HG02571 (cell line): Measurements from ENCODE around the gene ERBB4.

Experiments
- ATAC-seq: cut with Tn5 transposase; IDR thresholded peaks from one replicate; pipeline ENCODE4 v1.9.1; 2021; ENCODE audit warnings: mild to moderate bottlenecking, moderate library complexity; ENCODE audit not compliant: unreplicated experiment

The ERBB4 gene

DNA sequence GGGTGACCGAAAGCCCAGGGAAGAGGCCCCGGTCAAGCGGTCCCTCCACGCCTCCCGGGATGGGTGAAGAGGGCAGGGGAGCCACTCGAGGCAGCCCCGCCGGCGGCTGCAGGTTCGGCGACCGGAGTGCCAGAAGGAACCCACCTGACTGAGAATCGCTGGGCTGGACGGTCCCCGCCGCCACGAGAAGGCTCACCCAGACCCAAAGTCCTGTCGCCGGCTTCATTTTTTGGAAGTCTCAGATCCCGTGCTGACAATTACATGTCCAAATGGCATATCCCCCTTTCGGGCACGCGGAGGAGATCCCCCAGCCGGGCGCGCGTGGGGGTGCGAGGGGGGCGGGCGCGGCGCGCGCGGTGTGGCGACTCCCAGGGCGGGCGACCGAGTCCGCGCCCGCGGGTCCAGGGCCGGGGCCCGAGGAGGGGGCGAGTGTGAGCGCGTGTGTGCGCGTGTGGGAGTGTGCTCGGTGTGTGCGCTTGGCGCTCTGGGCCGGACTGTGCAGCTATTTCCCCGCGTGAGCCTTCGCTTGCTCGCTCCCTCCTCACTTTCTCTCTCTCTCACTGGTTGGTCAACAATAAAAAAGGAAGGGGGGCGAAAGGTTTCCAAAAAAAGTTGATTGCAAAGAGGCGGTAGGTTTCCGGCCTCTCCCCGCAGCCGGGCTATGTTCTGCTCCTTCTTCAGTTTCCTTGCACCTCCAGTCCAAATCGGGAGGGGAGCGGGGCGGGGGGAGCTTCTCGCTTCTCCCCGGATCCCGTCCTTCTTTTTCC lies at the start of gene ERBB4:
ERBB4 (minus strand) TSS at position 498 of the 767 bp plus-strand sequence; CDS start at position 226, 272 bp downstream.
- ATAC-seq: no peak

DNA sequence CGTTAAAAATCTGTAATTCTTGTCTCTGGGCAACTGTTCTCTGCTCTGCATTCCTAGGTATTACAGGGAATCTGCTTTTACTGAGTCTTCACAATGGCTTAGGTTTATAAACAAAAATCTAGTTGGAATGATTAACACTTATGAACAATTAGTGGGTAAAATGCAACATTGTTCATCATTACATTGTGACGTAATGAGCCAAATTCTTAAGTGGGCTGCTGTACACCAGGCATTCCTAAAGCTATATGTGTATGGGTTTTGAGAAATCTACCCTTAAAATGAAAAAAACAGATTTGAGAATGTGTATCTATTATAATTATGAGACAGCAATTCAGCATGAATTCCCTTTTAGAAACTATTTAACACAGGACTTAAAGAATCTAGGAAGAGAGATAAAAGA lies 41.5 kb upstream of the ERBB4 start:
- ATAC-seq: no peak

DNA sequence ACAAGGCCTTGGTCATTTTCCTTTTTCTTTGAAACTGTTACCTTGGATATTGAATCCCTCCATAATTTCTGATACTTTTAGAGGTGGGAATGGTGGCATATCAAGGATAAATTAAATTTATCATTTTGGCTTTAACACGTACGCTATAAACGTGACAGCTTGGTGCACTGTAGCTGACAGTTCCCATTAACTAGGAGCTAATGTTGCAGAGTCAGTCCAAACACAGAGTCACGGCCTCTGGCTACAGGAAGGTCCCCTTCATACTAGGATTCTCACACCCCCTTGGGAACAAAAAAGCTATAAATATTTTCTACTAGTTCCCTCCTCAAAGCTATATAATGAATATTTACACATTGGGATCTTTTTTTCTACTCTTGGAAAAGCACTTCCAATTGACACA lies 17.7 kb upstream of the ERBB4 start:
- no peak for ATAC-seq

DNA sequence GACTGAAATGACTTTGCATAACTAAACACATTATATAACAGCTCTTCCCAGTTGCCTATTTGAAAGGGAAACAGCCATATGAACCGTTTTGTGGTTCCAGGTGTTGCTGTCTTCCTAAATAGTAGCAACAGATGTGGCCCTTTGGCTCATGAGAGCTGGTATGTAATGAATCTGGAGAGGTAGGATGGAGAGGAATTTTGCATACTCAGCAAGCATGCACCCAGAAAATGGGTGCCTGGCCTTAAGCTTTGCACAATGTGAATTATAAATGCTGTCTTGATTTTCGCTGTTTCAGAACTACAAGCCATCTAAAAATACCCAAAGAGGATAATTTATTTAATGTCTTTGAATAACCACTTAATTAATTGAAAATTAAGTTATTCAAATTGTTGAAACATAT lies 15.6 kb upstream of the ERBB4 start:
- ATAC-seq: no peak

DNA sequence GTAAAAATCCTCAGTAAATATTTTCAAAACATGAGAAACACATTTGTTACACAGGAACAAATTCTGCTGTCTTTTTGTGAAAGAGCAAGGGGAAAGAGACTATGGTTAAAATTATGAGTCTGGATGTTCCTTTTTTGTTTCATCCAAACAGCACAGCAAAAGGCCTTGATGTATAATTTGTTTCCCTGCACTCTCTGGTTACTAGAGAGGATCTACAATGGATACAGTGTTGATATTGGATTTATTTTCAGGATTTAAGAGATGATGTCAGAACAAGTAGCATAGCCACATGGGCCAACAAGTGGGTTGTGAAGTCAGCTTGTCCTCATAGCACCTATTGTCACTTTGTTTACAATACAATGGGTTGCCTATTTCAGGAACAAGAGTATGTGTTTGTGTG lies 11.3 kb upstream of the ERBB4 start:
- no peak for ATAC-seq

DNA sequence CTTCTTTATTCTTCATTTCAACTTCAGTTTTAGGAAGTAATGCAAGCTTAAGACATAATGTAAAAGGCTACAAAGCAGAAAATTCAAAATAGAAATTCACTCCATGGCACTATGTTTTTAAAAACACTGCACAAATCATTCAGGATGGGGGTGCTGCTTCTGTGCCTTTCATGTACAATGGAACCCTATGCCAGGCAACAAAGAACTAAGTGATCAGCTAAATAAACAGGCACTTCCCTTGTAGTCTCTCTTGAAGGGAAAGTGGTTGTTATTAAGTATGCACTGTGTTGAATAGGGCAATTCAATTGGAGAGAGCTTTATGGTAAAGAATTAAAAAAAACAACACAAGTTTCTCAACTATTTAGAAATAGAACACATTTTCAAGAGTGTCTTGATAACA lies 10.9 kb upstream of the ERBB4 start:
- ATAC-seq: no peak

DNA sequence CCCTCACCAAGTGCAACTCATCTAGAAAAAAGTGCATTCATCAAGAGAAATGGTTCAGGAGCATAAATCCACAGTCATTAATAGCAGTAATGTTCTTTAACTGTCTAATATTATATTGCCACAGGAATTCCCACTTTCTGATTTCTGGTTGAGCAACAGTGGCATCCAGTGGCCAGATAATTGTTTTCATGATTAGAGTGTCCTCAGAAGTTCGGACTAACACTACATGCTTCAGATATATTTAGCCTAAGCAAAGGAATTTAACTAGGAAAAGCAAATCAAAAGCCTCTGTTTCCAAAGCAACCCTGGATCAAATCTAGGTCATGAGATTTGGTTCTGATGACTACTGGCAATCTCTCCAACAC lies 9.8 kb upstream of the ERBB4 start:
- no peak for ATAC-seq

DNA sequence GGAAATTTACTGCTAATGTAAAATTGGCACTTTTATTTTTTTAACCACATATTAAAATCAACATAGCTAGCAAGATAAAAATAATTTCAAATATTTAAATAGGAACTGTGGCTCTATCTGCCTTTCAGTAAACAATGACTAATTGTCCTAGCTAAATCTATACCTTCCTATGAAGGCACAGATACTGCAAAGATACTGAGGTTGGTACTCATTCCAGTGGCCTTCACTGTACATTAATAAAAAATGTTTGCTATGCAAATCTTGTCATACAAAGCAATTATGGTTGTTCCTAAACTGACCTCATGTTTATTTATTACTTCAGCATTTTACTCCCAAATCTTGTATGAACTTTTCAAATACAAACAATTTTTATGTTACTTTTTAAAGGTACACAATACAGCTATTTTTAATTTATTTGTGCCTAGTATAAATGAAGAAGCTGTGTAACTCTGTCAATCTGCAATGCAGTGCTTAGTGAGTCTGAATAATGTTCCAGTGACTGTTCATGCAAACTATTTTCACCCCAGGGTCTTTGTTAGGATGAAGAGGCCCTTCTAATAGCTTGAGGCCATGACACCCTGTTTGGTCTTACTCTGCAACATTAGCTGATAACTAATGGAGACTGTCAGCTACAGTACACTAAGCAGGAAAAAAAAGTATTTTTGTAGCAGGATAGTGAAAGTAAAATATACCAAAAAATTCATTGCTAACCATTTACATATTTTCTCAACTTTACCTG lies 9.3 kb upstream of the ERBB4 start:
- no peak for ATAC-seq

DNA sequence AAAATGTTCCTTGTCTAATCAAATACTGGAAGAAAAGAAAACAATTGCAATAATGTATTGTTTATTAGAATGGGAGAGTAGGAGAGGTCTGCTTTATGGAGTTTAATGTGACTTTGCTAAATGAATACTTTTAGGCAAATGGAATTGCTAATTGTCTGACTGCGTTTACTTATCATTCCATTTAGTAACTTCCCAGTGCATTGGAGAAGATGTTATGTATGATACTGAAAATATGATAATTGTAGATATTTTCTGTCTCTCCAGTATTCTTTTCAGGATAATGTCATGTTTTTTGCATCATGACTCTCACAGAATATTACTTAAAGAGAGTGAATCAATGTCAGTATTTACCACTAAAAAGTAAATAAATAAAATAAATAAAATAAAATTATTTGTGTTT lies 8.1 kb upstream of the ERBB4 start:
- no peak for ATAC-seq

DNA sequence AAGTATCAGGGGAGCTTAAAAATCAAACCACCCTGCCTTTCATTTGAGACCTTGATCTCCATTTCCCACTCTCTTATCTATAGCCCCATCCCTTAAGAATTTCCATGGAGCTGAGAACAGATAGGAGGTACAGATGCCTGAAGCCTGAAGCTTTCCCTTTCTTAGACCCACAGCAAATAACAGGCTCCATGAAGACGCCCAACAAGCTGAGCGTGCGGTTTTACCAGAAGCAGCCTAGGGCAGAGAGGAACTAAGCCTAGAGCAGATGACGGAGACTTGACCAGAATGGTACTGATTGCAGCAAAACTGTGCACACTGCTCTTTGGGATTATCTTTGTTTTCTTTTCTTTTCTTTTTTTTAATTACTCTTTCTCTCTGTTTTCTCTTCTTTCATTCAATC lies 1.7 kb upstream of the ERBB4 start:
- no peak for ATAC-seq

DNA sequence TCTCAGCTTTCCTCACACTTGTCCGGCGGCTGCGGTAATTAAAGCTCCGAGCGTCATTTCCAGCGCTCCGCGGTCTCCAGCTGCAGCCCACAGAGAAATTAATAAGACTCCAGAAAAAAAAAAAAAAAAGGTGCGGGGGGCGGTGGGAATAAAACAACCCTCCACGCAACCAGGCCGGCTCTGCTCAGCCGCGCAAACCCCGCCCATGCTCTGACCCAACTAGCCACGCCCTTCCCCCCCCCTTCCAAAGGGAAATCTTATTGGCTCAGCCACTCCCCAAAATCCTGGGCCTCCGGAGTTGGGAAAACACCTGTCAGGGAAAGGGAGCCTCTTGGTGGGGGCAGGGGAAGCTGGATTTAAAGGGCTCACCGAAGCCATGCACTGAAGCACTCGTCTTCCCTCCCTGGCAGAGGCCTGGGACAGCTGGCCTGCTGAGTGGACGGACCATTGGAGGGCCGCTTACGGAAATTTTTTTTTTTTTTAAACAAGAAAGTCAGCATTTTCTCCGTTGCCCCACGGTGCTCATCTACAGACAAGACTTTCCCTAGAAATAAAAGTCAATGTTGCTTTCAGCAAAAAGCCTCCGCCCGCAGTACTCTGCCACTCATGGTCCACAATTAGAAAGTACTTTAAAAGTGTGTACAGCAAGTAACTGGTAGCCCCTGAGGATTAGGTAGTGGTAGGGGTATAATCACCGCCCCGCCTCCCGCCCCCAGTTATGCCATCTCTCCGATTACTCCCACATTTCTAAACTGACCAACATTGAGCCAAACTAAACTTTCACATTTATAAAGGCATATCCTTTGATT lies 674 bp upstream of the ERBB4 start:
- no peak for ATAC-seq

DNA sequence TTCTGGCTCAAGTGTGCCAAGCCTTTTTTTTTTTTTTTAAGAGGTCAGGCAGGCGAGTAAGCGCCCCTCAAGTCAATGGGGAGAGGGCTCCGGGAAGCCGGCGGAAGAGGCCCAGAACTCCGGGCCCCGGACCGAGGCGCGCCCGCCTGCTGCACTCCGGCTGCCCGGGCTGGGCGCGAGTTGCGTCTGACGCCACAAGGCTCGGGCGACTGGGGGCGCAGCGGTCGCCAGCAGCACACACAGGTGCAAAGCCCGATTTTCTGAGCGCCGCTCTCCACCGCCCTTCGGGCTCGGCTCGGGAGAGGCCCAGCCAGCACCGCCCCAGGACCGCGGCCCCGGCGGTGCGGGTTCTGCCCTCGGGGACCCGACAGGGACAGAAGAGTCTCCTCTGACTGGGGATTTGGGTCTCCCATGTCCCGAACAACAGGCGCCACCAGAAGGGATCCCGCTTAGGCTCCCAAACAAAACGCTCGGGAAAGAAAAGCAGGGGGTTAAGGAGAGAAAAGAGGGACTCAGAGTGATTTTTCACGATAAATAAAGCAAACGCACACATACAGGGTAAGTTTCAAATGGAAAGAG lies 787 bp downstream of the ERBB4 start:
- ATAC-seq: no peak

DNA sequence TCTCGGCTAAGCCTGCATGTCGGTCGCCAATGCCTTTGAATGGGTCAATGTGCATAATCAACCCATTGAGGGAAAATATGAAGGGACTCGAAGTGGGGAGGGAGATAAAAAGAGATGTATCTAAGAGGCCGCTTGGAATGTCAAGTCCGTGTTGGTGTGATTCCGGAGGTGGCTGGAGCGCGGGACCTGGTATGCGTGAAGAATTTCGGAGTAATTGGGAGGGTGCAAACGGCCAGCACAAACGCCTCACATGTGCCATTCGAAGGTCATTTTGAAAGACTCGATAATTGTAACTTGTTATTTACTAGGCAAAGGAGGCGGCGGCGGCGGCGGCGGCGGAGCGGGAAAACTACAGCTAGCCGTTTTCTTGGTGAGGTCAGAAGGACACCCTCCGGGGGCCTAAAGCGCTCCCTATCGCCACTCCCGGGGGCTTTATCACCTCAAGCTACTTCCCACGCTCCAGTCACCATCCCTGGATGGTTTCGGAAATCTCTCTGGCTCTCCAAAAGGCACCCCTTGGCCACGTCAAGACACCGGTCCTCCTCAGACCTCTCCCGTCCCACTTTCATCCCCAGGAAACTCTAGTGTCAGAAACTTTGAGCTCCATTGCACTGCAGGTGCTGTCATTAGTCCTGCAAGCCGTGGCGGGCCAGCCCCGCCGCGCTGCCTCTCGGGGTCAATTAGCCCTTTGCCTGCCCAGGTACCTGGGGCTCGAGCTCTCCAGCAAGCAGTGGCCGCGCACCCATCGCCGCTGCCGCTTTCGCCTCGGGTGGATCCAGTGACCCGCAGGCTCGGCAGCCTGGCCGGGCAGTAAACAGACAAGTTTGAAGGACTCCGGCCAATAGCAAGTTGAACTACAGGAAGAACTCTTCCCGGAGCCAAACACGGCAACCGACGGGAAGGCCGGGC lies 1.5 kb downstream of the ERBB4 start:
- ATAC-seq: no peak

DNA sequence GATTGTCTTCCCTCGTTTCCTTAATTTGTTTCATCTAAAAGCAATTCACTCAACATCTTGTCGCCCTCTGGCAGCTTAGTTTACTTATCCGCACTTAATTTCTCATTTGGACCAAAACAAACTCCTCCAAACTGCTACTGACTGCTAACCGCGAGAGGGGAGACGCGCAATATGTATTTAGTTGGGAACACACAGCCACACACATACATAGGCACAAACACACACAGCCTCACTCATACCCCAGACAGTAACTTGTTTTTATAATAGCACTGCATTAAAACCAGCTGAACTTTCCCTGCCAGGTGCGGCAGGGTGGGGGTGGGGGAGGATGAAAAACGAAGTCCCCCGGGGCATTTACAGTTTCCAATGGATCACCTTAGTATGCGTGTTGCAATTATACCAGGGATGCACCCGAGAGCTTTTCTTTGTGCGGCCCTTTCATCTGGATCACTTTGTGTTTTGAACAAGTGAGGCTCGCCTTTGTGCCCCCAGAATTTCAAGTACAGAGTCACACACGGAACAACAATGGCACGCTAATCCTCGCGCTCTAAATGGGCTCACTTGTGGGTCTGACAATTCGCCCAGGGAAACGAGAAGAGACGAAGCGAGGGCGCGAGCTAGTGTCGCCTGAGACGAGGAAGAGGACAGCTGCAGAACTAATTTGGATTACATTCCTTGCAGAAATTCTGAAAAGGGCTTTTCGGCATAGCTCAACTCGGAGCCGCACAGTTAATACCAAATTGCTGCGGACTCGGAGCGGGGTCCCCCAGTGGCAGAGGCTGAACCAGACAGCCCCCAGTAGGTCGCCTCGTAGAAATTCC lies 2.4 kb downstream of the ERBB4 start:
- ATAC-seq: no peak

DNA sequence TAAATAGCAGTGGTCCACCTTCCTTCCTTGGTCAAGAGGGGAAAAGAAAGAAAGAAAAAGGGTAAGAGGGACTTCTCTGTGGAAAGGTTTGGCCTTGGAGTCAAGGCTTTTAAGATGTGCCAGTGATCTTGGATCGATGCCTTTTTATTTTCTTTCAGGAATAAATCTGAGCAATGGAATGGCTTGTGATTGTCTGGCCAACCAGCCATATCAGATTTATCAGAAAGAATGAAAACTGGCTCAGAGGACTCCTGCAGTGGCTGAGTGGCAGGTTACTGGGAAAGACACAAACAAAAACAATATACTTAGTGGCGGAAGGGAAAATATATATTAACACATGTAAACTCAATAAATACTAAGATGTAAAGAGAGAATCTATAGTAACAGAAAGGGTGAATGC lies 4.3 kb downstream of the ERBB4 start:
- ATAC-seq: no peak

DNA sequence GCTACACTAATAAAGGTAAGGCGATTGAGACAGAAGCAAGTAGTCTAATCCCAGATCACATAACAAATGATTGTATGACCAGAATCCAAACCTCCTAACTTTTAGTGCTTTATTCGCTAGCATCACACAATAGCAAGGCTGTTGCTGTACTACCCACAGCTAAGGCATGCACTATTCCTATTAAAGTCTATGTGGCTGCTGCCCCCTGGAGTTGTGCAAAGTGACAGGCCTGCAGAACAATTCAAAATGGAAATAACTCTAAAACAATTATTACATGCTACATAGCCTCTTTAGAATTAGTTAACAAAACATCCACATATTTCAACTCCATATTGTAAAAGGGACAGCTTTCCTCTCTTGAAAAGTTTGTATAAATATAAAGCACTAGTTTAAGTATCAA lies 6.0 kb downstream of the ERBB4 start:
- ATAC-seq: no peak

DNA sequence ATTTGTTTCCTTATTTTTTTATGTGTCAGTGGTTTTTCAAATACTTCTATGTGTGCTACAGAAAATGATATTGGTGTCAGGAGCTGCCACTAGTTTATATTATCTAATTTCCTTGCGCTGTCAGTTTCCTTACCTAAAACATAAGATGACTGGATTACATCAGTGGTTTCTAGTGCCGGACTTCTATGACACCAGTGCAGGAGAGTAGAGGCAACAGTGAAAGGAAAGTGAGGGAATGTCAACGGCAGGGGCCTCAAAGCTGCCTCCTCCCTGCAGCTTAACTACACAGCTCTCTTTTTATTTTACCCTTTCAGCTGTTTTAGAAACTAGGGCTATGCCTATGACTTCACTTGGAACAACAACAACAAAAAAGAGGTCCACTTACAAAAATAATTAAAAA lies 6.5 kb downstream of the ERBB4 start:
- ATAC-seq: no peak

DNA sequence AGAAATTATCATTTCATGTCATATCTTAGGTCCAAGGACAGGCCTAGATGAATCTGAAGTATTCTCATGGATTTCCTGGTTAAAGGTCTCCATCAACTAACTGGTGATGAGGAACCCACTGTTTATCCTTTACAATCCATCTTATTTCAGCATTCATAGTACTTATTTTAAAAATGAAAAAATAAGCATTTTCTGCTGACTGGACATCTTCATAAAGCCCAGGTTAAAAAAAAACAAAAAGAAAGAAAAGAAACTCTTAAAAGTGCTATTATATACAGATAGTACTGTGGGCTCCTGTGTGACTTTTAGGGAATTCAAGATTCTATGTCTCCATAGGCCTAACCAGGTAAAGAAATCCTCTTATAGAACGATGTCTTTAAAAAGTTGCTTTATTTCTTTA lies 7.1 kb downstream of the ERBB4 start:
- ATAC-seq: no peak

DNA sequence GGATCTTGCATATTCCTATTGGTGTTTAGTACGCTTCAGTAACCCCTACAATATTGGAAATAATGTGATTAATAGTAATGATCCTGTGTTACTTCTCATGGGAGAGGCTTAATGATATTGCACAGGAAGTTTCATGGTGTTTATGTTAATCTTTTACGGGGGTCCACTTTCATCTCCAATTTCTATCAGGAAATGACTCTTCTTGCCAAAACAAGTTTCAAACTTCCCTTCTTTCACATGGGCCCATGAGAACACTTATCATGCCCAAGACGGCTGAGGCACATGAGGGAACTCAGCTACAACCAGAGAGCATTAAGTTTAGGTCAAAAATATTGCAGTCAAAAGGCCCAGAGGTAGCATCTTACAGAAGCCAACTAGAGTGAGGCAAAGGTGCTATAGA lies 7.6 kb downstream of the ERBB4 start:
- ATAC-seq: no peak

DNA sequence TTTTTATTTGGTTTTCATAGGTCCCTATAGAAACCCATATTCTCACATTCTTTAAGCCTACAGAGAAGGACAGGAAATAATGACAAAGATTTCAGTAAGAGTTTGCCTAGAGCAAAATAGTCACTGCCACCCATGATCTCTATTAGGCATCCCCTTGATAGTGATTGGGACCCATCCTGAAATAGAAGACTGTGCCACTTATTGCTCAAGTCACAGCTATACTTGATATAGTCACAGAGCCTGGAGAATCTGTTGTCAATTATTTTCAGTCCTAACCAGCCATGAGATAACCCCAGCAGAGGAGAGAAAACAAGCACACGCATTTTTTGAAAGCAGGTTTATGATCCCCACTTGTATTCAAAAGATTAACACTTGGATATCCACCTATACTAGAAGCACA lies 8.2 kb downstream of the ERBB4 start:
- no peak for ATAC-seq
